ENCODE measurements around the gene BICRAL.

Gene BICRAL

DNA sequence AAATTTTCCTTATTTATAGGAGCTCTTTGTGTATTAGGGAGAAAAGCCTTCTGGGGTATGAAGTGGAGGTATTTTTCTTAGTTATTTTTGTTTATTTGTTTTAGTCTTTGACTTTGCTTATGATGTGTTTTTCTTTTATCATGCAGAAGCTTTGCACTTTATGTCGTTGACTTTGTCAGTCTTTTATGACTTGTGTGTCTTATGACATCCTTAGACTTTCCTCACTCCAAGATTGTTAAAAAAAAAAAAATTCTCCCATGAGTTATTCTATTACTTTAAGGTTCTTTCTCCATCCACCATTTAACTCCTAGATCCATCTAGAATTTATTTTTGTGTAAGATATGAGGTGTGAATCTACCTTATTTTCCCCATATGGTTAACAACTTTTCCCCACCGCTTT, 36.6 kb downstream of the BICRAL start:
- no peaks in the 10 kb centered on the region for H3K9me3 ChIP-seq (ENCODE audit: insufficient read depth, low read length)
- H4K20me1 ChIP-seq (ENCODE audit: insufficient read depth, low read length): no peaks in the 10 kb centered on the region
- H3K27me3 ChIP-seq (ENCODE audit: low read depth, low read length): no peaks in the 10 kb centered on the region
- no peak overlapping the region for H3K9ac ChIP-seq (ENCODE audit: low read length)
- no peak overlapping the region for H3K4me2 ChIP-seq (ENCODE audit: low read length)
- no peaks in the 10 kb centered on the region for H3K4me1 ChIP-seq (ENCODE audit: low read length)
- H3K79me2 ChIP-seq (ENCODE audit: low read length): no peaks in the 10 kb centered on the region
- no peak overlapping the region for H3K4me3 ChIP-seq (ENCODE audit: low read length)
- peaks cover 2% of the 10 kb centered on the region for H3K36me3 ChIP-seq (replicated peaks; ENCODE audit: low read depth, low read length)
- no peak overlapping the region for H3K27ac ChIP-seq (ENCODE audit: low read length)
- no peak for TF ChIP-seq EZH2phosphoT487 (IDR thresholded peaks at IDR 0.05; ENCODE audit: low read depth)
- TF ChIP-seq, protein P1, sequence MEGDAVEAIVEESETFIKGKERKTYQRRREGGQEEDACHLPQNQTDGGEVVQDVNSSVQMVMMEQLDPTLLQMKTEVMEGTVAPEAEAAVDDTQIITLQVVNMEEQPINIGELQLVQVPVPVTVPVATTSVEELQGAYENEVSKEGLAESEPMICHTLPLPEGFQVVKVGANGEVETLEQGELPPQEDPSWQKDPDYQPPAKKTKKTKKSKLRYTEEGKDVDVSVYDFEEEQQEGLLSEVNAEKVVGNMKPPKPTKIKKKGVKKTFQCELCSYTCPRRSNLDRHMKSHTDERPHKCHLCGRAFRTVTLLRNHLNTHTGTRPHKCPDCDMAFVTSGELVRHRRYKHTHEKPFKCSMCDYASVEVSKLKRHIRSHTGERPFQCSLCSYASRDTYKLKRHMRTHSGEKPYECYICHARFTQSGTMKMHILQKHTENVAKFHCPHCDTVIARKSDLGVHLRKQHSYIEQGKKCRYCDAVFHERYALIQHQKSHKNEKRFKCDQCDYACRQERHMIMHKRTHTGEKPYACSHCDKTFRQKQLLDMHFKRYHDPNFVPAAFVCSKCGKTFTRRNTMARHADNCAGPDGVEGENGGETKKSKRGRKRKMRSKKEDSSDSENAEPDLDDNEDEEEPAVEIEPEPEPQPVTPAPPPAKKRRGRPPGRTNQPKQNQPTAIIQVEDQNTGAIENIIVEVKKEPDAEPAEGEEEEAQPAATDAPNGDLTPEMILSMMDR (IDR thresholded peaks at IDR 0.05; ENCODE audit: low read depth, low read length): no peak
- no peak overlapping the region for H2AFZ ChIP-seq (ENCODE audit: low read depth, low read length)

DNA sequence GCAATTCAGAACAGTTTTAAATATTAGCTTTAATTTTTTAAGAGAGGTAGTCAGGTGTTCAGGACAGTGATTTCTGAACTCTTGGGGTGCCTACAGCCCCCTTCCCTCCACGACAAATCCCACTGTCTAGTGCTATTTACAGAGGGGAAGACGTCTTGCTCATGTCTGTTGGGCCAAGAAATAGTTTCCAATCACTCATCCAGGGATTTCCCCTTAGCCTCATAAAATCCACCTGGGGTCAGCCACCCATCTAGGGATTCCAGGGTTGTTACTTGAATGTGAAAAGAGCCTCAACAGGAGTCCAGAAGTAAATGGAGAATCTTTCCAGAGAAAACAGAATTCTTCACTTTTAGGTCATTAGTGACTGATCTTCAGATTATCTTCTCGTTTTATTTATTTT, 37.0 kb downstream of the BICRAL start:
- H3K4me1 ChIP-seq (ENCODE audit: low read length): no peaks in the 10 kb centered on the region
- H2AFZ ChIP-seq (ENCODE audit: low read depth, low read length): no peak overlapping the region
- H3K36me3 ChIP-seq (replicated peaks; ENCODE audit: low read depth, low read length): peaks cover 2% of the 10 kb centered on the region
- H3K4me3 ChIP-seq (ENCODE audit: low read length): no peak overlapping the region
- H3K4me2 ChIP-seq (ENCODE audit: low read length): no peak overlapping the region
- H3K27ac ChIP-seq (ENCODE audit: low read length): no peak overlapping the region
- H4K20me1 ChIP-seq (ENCODE audit: insufficient read depth, low read length): no peaks in the 10 kb centered on the region
- H3K9ac ChIP-seq (ENCODE audit: low read length): no peak overlapping the region
- no peaks in the 10 kb centered on the region for H3K27me3 ChIP-seq (ENCODE audit: low read depth, low read length)
- TF ChIP-seq, protein P1 (IDR thresholded peaks at IDR 0.05; ENCODE audit: low read depth, low read length): no peak
- no peak for TF ChIP-seq EZH2phosphoT487 (IDR thresholded peaks at IDR 0.05; ENCODE audit: low read depth)
- no peaks in the 10 kb centered on the region for H3K79me2 ChIP-seq (ENCODE audit: low read length)
- no peaks in the 10 kb centered on the region for H3K9me3 ChIP-seq (ENCODE audit: insufficient read depth, low read length)

DNA sequence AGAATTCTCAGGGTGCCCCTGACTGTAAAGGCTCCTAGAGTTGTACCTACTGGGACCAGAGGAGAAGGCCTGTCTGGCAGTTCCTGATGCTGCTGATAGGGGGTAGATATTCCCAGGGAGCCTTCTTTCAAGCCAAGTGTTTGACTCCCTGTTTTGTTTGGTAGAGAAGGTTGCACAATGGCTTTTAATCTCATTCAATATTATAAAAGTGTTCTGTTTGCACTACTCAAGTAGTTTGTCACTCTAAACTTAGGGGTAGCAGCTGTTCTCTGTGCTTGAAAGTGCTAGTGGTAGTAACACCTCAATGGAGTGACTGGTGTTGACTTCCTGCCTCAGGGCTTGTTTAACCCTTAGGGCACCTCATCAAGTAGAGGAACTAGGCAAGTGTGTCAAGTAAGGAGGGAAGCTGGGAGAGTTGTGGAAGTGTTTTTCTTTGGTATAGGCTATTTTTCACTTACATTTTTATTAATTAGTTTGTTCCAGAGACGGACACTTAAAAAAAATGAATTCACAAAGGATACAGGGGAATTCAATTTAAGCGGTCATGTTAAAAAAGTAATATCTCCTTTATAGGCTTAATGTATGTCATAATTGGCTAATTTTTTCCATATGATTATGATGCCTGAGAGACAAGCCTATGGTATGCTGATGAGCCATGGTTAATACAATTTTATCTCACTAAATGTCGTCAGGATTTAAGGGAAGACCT, 38.1 kb downstream of the BICRAL start:
- H3K27ac ChIP-seq (ENCODE audit: low read length): no peak overlapping the region
- H2AFZ ChIP-seq (ENCODE audit: low read depth, low read length): no peak overlapping the region
- H3K36me3 ChIP-seq (replicated peaks; ENCODE audit: low read depth, low read length): peaks cover 2% of the 10 kb centered on the region
- H3K4me1 ChIP-seq (ENCODE audit: low read length): no peaks in the 10 kb centered on the region
- no peaks in the 10 kb centered on the region for H4K20me1 ChIP-seq (ENCODE audit: insufficient read depth, low read length)
- no peaks in the 10 kb centered on the region for H3K79me2 ChIP-seq (ENCODE audit: low read length)
- no peak for TF ChIP-seq EZH2phosphoT487 (IDR thresholded peaks at IDR 0.05; ENCODE audit: low read depth)
- TF ChIP-seq, protein P1 (IDR thresholded peaks at IDR 0.05; ENCODE audit: low read depth, low read length): no peak
- H3K4me2 ChIP-seq (ENCODE audit: low read length): no peak overlapping the region
- no peak overlapping the region for H3K9ac ChIP-seq (ENCODE audit: low read length)
- no peaks in the 10 kb centered on the region for H3K27me3 ChIP-seq (ENCODE audit: low read depth, low read length)
- no peaks in the 10 kb centered on the region for H3K9me3 ChIP-seq (ENCODE audit: insufficient read depth, low read length)
- H3K4me3 ChIP-seq (ENCODE audit: low read length): no peak overlapping the region

DNA sequence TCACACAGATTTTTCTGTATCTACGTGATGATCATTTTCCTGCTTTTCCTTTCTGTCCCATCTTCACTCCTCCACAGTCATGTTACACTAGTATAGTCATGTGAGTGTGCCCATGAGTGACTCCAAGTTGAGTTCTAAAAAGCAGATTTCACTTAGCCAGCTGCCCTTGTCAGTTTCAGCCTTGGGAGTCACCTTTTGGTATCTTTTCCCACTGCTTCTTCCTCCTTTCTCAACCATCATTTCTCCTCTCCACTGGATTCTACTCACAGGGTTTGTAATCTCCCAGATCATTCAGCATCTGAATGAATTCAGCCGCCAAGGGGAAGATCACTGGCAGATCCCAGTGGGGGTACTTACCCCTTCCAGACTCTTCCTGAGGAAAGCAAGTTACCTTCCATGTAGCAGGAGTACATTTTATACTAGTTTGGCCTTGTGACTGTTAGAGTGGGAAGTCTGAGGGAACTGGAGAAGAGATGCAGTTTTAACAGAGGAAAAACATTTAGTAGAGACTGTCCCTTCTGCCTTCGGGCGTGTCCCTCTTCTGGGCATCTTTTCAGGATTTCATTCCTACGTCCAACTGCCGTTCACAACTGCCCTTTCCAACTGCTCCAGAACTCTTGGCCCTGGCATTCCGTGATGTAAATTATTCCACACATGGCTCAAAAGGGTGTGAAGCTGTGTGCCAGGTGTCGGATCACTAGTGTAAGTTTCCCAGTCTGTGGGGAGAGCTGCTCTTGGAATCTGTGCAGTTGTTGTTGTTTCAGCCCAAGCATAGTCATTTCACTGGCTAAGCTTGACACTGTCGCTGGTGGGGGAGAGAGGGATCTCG, 38.9 kb downstream of the BICRAL start:
- Histone ChIP-seq H3K4me2 (ENCODE audit: low read length) (no peak overlapping the region), H3K9ac (ENCODE audit: low read length) (no peak overlapping the region), H2AFZ (ENCODE audit: low read depth, low read length) (no peak overlapping the region), H3K36me3 (replicated peaks; ENCODE audit: low read depth, low read length) (peaks cover 2% of the 10 kb centered on the region), H3K4me3 (ENCODE audit: low read length) (no peak overlapping the region), H3K9me3 (ENCODE audit: insufficient read depth, low read length) (no peaks in the 10 kb centered on the region), H3K27ac (ENCODE audit: low read length) (no peak overlapping the region), H3K79me2 (ENCODE audit: low read length) (no peaks in the 10 kb centered on the region), H4K20me1 (ENCODE audit: insufficient read depth, low read length) (no peaks in the 10 kb centered on the region), H3K4me1 (ENCODE audit: low read length) (no peaks in the 10 kb centered on the region), H3K27me3 (ENCODE audit: low read depth, low read length) (no peaks in the 10 kb centered on the region)
- TF ChIP-seq, protein P1 (IDR thresholded peaks at IDR 0.05; ENCODE audit: low read depth, low read length): no peak
- no peak for TF ChIP-seq EZH2phosphoT487 (IDR thresholded peaks at IDR 0.05; ENCODE audit: low read depth)

Data from OCI-LY3 (cell line).